Activated CD8-positive, alpha-beta memory T cell treated with anti-CD3 and anti-CD28 coated beads, Interleukin-2, amount 50 U/mL, for 4 hours (primary cell): ENCODE measurements around the gene SKOR1.

ENCODE experiments used
- DNase-seq: peaks from one replicate; pipeline ENCODE4 v3.0.0-alpha.2; 2020

SKOR1 gene

DNA sequence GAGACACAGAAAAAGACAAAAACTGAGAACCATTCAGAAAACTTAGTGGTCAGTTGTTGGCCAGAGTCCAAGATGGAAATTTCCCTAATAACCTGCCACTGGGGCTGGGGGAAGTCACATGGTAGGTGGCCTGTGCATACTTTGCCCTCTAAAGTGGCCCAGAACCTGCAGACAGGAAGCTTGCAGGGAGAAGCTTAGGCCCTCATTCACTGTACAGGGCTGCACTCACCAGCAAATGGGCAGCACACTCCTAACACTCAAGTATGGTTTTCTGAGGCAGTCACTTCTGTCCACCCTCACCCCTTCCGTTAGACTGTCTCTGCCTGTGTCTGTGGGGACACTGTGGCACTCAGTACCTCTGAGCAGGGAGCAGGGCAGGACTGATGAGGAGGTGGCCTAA, 29.0 kb downstream of the SKOR1 start:
- no peak for DNase-seq

DNA sequence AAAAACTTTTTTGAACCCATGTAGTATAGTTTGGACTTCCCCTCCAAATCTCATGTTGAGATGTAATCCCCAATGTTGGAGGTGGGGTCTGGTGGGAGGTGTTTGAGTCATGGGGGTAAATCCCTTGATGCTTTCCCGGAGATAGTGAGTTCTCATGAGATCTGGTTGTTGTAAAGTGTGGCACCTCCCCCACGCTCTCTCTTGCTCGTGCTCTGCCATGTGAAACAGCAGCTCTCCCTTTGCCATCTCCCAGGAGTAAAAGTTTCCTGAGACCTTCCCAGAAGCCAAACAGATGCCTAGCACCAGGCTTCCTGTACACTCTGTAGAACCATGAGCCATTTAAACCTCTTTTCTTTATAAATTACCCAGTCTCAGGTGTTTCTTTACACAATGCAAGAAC, 30.5 kb downstream of the SKOR1 start:
- DNase-seq = no peak

DNA sequence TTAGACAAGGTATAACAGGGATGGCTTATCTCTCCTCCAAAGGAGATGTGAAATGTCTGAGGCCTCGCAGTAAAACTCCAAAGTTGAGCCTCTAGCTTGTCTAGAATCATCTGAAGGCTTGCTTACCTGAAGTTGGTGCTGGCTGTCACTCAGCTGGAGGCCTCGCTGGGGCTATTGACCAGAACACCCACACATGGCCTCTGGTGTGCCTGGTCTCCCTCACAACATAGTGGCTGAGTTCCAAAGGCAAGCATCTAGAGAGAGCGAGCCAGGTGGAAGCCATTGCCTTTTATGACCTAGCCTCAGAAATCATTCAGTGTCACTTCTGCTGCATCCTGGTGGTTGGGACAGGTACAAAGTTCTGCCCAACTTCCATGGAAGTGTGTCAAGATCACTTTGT, 31.9 kb downstream of the SKOR1 start:
- DNase-seq = no peak

DNA sequence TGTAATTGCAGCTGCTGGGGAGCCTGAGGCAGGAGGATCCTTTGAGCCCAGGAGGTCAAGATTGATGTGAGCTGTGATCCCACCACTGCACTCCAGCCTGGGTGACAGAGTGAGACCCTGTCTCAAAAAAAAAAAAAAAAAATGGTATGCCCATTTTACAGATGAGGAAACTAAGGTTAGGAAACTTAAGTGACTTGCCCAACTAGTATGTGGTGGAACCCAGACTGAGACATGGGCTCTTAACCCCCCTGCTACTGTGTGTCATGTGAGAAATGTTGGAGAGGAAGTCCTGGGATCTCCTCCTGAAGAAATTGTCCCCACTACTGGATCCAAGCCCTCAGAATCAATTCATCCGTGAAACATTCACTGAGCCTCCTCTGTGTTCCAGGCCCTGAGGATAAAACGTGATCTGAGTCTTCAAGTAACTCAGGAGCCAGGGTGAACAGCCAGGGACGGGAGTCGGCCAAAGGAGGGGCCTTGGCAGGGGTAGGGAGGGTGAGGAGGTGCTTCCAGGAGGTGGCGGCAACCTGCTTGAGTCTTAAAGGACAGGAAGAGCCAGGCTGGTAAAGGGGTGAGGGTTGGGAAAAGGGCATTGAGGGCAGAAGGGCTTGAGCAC, 34.1 kb downstream of the SKOR1 start:
- DNase-seq = no peak

DNA sequence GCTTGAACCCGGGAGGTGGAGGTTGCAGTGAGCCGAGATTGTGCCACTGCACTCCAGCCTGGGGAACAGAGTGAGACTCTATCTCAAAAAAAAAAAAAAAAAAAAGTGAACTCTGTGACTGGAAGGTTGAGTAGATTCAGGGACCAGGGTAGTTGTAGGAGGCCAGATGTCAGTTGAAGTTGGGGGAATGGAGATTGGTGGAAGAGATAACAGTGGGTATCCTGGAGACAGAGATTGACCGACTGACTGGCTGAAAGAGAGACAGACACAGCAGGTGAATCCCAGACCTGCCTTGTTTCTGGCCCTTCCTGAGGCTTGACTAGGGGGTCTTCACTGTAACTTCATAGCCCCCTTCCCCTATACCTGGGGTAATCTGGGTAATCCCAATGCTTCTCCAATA, 36.7 kb downstream of the SKOR1 start:
- DNase-seq = no peak

DNA sequence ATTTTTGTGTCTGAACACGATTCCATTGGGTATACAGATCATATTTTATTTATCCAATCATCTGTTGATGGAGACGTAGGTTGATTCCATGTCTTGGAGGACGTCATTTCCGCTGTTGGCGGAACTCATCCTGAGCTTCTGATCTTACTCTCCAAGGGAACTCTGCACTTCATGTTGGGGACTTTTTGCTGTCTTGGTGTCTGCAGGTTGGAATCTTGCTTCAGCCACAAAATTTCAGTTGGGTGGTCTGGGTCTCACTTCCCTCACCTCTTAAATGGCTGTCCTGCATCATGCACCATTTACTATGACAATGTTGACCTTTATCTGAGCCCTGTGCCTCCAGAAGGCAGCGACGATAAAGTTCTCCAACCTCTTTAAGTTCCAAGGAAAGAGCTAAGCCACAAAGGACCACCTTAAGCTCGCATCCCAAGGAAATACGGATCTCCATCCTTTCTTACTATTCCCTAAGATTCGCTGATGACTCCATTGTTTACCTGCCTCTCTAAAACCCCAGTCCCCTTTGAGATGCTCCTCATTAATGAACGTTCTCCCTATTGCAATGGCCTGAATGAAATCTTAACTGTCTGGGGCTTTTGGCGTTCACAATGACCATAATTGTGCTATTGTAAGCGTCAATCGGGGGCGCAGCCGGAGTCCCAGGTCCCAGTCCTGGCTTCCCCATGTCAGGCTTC, 37.6 kb downstream of the SKOR1 start:
- DNase-seq = no peak

DNA sequence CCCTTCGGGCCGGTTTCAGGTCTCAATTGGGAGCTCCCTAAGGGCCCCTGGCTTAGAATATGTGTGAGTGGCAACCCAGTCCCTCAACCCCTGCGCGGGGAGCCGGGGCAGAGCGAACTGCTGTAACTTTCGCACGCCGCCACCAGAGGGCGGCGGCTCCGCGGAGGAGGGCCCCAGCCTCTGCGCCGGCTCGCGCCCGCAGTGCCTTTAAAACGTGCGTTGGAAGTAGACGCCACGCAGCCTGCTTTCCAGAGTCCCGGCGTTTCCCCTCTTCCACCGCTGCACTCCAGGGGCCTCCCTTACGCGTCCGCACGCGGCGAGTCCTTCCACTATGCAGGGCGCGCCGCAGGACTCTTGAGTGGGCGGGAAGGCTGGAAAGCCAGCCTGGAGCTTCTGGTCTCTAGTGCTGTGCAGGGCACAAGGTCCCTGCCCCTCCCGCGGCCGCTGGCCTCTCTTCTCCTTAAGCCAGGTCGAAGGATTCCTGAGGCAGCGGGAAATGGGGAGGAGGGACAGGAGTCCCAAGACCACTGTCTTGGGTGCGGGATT, 38.2 kb downstream of the SKOR1 start:
- peak; percentile 68 for DNase-seq

DNA sequence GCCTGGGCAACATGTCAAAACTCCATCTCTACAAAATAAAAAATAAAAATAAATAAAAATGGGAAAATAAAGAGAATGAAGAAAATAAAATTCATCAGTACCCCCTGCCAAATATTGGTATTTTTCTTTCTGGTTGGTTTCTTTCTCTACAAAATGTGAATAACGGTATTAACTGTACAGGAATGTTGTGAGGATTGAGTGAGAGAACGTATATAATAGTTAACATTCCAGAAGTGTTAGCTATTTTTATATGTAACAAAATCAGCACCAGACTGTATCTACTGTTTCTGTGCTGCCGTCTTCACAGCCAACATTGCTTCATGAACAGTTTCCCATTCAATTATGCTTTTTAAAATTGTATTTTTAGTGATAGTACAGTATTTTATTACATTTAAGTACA, 40.0 kb downstream of the SKOR1 start:
- no peak for DNase-seq

DNA sequence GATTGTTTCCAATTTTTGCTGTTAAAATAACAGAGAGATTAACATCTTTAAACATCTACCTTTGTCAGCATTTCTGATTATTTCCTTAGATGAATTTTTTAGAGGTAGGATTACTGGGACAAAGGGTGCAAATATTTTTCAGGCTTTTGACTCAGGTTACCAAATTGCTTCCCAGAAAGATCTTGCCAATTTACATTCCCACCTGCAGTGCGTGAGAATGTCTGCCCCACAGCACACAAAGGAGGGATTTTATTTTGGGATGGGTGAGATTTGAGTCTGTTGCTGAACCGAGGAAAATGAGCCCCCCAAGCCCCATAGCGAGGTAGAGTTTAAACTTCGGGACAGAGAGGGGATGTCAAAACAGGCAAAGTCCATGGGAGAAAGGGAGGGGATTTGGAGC, 40.5 kb downstream of the SKOR1 start:
- no peak for DNase-seq

DNA sequence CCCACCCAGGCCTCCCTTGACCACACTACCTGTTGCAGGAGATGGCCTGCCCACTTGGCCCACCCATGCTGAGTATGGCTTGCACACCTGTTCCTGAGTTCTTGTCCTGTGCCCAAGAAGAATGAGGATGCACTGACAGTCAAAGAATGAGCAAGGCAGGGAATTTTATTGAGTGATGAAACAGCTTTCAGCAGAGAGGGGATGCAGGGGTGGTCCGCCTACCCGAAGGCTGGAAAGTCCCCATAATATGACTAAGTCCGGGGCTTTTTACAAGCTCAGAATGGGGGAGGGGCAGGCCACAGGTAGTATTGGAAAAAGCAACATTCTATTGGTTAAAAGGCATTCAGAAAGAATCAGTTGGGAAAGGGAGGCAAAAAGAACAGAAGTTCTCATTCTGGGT, 44.4 kb downstream of the SKOR1 start:
- no peak for DNase-seq

DNA sequence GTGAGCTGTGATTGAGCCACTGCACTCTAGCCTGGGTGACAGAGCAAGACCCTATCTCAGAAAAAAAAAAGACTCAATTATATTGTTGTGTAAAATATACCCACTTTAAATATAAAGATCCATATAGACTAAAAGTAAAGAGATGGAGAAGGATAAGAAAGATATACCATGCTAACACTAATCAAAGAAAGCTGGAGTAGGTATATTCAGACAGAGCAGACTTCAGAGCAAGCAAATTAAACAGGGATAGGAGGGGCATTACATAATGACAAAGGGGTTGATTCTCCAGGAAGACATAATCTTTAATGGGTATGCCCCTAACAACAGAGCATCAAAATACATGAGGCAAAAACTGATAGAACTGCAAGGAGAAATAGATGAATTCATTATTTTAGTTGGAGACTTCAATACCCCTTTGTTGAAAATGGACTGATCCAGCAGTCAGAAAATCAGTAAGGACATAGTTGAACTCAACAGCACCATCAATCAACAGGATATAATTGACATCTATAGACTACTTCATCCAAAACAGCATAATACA, 45.6 kb downstream of the SKOR1 start:
- DNase-seq = no peak

DNA sequence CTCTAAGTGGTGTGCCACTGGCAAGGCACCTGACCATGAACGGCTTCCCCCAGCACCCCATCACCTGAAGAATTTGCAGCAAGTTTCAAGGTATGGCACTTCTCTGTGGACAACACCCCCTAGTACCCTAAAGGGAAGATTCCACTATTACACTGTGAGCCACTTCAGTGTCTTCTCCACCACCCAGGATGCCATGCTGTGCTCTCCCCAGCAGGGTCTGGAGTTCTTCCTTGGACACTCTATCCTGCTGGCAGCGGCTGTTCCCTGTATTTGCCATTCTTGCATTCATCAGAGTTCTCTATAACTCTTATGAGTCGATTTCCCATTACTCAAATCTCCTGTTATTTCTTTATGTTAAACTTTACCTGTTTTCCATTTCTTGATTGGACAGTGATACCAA, 48.5 kb downstream of the SKOR1 start:
- no peak for DNase-seq

DNA sequence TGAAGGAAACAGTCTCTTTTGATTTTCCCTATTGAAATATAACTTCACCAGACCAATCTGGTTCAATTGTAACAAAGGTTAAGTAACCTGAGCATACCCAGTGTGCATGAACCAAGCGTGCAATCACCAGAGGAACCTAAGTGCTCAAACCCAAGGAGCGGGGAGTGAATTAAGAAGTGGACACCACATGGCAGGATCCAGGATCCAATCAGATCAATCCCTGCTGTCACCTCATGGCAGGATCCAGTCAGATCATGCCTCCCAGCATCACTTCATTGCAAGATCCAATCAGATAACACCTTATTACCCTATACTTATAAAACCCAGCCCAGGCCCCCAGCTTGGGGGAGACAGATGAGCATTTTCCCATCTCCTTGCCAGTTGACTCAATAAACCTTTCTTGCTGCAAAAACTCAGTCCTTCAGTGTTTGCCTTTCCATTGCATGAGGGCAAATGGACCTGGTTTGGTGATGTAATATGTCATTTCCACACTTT, 53.5 kb downstream of the SKOR1 start:
- no peak for DNase-seq

DNA sequence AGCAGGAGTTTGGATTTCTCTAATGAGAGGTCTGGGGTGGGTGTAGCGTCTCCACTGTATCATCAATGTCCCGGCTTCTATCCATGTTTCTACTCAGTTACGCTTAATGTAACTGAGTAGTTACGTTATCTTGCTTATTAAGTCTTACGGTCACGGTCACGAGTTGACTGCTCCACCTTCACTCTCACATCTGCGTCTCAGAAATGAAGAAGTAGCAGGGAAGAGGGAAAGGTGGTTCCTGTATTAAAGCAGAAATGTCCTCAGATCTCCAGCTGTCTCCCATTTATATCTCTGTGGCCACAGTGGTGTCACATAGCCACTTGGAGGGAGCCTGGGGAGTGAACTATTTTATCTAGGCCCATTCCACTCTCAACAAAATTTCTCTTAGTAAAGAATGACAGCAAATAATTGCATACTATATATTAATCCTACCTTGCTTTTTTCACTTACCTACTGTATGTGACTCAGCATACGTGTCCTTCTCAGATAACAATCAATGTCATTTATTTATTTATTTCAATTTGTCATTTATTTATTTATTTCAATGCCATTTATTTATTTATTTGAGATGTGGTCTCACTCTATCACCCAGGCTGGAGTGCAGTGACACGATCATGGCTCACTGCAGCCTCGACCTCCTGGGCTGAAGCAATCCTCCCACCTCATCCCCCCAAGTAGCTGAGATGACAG, 54.3 kb downstream of the SKOR1 start:
- DNase-seq = no peak

DNA sequence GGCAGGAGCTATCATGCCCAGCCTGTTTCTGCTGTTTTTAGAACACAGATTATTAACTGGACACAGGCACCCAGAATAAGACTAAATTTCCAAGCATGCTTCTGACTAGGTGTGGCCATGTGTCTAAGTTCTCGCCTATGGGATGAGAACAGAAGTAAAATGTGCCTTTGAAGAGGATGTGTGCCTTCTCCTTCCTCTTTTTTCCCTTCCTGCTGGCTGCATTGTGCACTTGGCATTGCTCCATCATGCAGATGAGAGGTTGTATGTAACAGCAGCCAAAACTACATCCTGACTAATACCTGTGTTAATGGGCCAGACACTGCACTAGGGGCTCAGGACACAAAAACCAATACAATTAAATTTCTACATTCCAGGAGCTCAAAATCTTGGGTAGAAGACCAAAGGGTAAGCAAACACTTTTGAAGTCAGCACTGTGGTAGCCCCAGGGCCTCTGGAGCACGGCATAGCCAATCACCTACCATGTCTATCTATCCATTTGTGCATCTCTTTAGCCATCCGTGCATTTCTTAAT, 55.4 kb downstream of the SKOR1 start:
- DNase-seq = no peak

DNA sequence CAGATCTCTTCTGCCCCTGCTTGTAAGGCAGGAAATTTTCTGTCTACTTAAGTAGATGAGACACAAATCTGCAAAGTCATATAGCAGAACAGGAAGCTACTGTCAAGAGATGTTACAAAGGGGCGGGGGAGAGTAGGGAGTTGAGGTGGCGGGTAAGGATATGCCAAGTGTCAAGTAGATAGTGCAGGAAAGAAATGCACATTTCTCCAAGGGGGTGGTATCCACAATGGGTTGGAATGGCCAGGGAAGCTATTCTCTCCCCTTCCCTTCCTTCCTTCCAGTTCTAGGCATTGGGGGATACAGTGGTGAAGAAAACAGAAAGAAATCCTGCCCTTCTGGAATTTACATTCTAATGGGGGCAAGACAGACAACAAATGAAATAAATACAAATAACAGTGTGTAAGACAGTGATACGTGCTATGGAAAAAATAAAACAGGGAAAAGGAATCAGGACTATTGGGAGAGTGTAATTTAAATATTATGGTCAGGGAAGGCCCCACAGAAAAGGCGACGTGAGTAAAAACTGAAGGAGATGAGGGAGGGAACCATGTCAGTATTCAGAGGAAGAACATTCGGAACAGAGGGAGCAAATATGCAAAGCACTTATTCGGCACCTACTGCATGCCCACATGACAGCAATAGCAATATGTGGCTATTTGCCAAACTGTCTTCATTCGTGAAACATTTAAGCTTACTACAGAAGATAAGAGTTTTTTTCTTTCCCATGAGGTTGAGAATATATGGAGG, 57.4 kb downstream of the SKOR1 start:
- no peak for DNase-seq

DNA sequence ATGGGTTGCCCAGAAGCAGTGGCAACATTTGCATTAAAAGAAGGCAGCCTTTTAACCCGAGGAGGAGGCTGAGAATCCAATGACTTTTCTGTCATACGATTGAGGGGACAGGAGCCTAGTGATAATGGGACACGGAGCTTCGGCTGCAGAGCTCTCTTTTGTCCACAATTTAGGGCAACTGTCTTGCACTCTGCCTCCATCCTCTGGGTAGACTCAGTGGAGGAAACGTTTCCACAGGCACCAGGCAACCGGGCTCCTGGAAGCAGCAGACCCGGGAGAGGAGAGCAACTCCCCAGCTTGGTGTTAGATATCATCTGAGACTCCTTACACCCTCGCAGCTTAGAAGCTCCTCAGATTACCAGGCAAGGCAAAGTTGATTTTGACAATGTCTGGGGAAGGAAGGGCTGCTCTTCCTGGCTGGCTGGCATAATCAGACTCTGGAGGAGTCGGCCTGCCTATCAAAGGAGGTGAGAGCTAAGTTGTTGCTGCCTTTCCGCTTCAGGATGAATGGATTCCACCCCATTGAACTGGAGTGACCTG, 58.0 kb downstream of the SKOR1 start:
- DNase-seq = no peak

DNA sequence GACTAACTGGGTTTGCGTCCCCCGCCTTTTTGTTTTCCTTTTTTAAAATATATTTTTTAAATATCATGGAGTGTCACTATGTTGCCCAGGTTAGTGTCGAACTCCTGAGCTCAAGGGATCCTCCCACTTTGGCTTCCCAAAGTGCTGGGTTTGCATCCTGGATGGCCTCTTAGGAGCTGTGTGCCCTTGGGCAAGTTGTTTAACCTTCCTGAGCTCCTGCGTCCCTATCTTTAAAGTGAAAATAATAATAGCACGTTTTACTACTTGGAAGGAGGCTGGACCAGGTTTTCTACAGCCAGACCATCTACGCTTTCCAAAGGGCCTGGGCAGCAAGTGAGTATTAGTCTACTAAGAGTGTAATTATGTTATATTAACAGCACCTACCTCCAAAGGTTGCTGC, 58.7 kb downstream of the SKOR1 start:
- DNase-seq = no peak
